Immature natural killer cell (primary cell): ENCODE results near the gene ANKRD27. TPM values are rescaled to one million over a fixed set of nuclear protein-coding genes. Genes with fewer than 3 reads are reported as not detected.
A peak's percentile ranks its signal among the peaks of the same experiment; 100 is the strongest.
"Not testable (repeated sequence)": the region's sequence is repeated elsewhere in the genome, so short reads cannot be mapped to it uniquely, and the experiment has no call there.

ENCODE experiments used
- DNase-seq, 3 donors: peaks; one replicate each; pipeline ENCODE4 v3.0.0; 2022; ENCODE audit warnings: mixed read lengths in 1 of 3
- H3K27ac Mint-ChIP-seq, 6 donors: one replicate each; pipeline ENCODE4 v1.8.0; 2020; ENCODE audit warnings: mixed read lengths in 6 of 6, mild to moderate bottlenecking in 5 of 6, inconsistent platforms in 4 of 6, moderate library complexity in 3 of 6
- H3K27me3 Mint-ChIP-seq, 3 donors: one replicate each; pipeline ENCODE4 v1.8.0; 2020 to 2021; ENCODE audit warnings: low read depth in 3 of 3, mild to moderate bottlenecking in 3 of 3, mixed read lengths in 3 of 3, moderate library complexity in 3 of 3, inconsistent platforms in 1 of 3
- H3K36me3 Mint-ChIP-seq, 3 donors: one replicate each; pipeline ENCODE4 v1.8.0; 2020; ENCODE audit warnings: mixed read lengths in 3 of 3, inconsistent platforms in 2 of 3, mild to moderate bottlenecking in 2 of 3
- H3K4me1 Mint-ChIP-seq, 2 donors: one replicate each; pipeline ENCODE4 v1.8.0; 2020; ENCODE audit warnings: inconsistent platforms in 2 of 2, mild to moderate bottlenecking in 2 of 2, mixed read lengths in 2 of 2, moderate library complexity in 1 of 2
- H3K4me3 Mint-ChIP-seq, 5 donors: one replicate each; pipeline ENCODE4 v1.8.0; 2020; ENCODE audit warnings: mild to moderate bottlenecking in 5 of 5, mixed read lengths in 5 of 5, inconsistent platforms in 3 of 5, moderate library complexity in 3 of 5
- H3K9me3 Mint-ChIP-seq, 6 donors: one replicate each; pipeline ENCODE4 v1.8.0; 2020; ENCODE audit warnings: mild to moderate bottlenecking in 6 of 6, mixed read lengths in 6 of 6, inconsistent platforms in 4 of 6, moderate library complexity in 3 of 6
- polyA plus RNA-seq, 3 donors: library from polyadenylated mRNA; unstranded; fragments of 300-500 nt; fragmentation: Illumina TruSeq; gene quantifications; one replicate each; pipeline ENCODE4 v1.2.3, GENCODE V29; 2021

Gene ANKRD27
- polyA plus RNA-seq, 3 donors from 2014 or later: 10.2 to 22.3 (median 13.2) TPM

GRCh38 chr19:32572700-32573491 lies 102.1 kb downstream of the ANKRD27 start:
- not testable (repeated sequence) for H3K9me3 Mint-ChIP-seq, H3K27me3 Mint-ChIP-seq, H3K36me3 Mint-ChIP-seq
- Mint-ChIP-seq H3K4me3 (peak overlapping the region; percentile 81 to 94 (median 85)), H3K27ac (peak overlapping the region; percentile 56 to 89 (median 78)), H3K4me1 (peaks cover 15 to 21% of the 10 kb centered on the region in 2 donors)
- peak; percentile 28 to 33 (median 30) for DNase-seq

GRCh38 chr19:32571471-32572075 lies 103.4 kb downstream of the ANKRD27 start:
- H3K9me3 Mint-ChIP-seq, H3K36me3 Mint-ChIP-seq, H3K27me3 Mint-ChIP-seq, H3K4me3 Mint-ChIP-seq, DNase-seq, H3K27ac Mint-ChIP-seq: not testable (repeated sequence)
- H3K4me1 Mint-ChIP-seq: peaks cover 15 to 21% of the 10 kb centered on the region in 2 donors

- Mint-ChIP-seq H3K9me3 (no peaks in the 10 kb centered on the region), H3K36me3 (no peaks in the 10 kb centered on the region), H3K27me3 (peaks cover 3 to 4% (median 3%) of the 10 kb centered on the region in 3 donors), H3K27ac (peak overlapping the region in 2 of 6 donors; percentile 23 to 28), H3K4me3 (peak overlapping the region in 3 of 5 donors; percentile 16 to 74 (median 48)), H3K4me1 (peaks cover 15 to 21% of the 10 kb centered on the region in 2 donors)
- peak; percentile 52 to 67 (median 64) for DNase-seq
Measured at GRCh38 chr19:32570081-32570785, 104.7 kb downstream of the ANKRD27 start.

- Mint-ChIP-seq H3K4me3 (no peak overlapping the region), H3K4me1 (peaks cover 5 to 9% of the 10 kb centered on the region in 2 donors), H3K9me3 (no peaks in the 10 kb centered on the region), H3K27me3 (peaks cover 0 to 3% (median 3%) of the 10 kb centered on the region in 3 donors), H3K36me3 (no peaks in the 10 kb centered on the region), H3K27ac (no peak overlapping the region)
- DNase-seq: no peak
Measured at GRCh38 chr19:32567486-32567885, 107.5 kb downstream of the ANKRD27 start.

- Mint-ChIP-seq H3K4me3 (no peak overlapping the region), H3K4me1 (peaks cover 5 to 7% of the 10 kb centered on the region in 2 donors), H3K36me3 (no peaks in the 10 kb centered on the region), H3K9me3 (no peaks in the 10 kb centered on the region), H3K27ac (no peak overlapping the region), H3K27me3 (peaks cover 0 to 3% (median 3%) of the 10 kb centered on the region in 3 donors)
- no peak for DNase-seq
Measured at GRCh38 chr19:32566246-32566830, 108.6 kb downstream of the ANKRD27 start.

GRCh38 chr19:32563761-32564160 lies 111.2 kb downstream of the ANKRD27 start:
- H3K4me1 Mint-ChIP-seq: no peaks in the 10 kb centered on the region
- H3K36me3 Mint-ChIP-seq: no peaks in the 10 kb centered on the region
- peaks cover 0 to 4% (median 2%) of the 10 kb centered on the region in 3 donors for H3K27me3 Mint-ChIP-seq
- H3K9me3 Mint-ChIP-seq: no peaks in the 10 kb centered on the region
- H3K27ac Mint-ChIP-seq: no peak overlapping the region
- H3K4me3 Mint-ChIP-seq: no peak overlapping the region
- DNase-seq: no peak

- Mint-ChIP-seq H3K27ac (no peak overlapping the region), H3K4me3 (no peak overlapping the region), H3K9me3 (no peaks in the 10 kb centered on the region), H3K27me3 (peaks cover 0 to 3% (median 2%) of the 10 kb centered on the region in 3 donors), H3K36me3 (no peaks in the 10 kb centered on the region), H3K4me1 (no peaks in the 10 kb centered on the region)
- no peak for DNase-seq
Measured at GRCh38 chr19:32558607-32559228, 116.3 kb downstream of the ANKRD27 start.

- no peaks in the 10 kb centered on the region for H3K36me3 Mint-ChIP-seq
- H3K27me3 Mint-ChIP-seq: peaks cover 0 to 3% (median 2%) of the 10 kb centered on the region in 3 donors
- H3K27ac Mint-ChIP-seq: no peak overlapping the region
- no peaks in the 10 kb centered on the region for H3K9me3 Mint-ChIP-seq
- H3K4me1 Mint-ChIP-seq: peaks cover 0 to 1% of the 10 kb centered on the region in 2 donors
- no peak overlapping the region for H3K4me3 Mint-ChIP-seq
- no peak for DNase-seq
Measured at GRCh38 chr19:32555786-32556185, 119.2 kb downstream of the ANKRD27 start.

- Mint-ChIP-seq H3K27ac (no peak overlapping the region), H3K36me3 (no peaks in the 10 kb centered on the region), H3K27me3 (peaks cover 0 to 6% (median 3%) of the 10 kb centered on the region in 3 donors), H3K4me3 (no peak overlapping the region), H3K9me3 (peaks cover 0 to 2% (median 0%) of the 10 kb centered on the region in 6 donors), H3K4me1 (peaks cover 0 to 1% of the 10 kb centered on the region in 2 donors)
- no peak for DNase-seq
Measured at GRCh38 chr19:32550666-32551065, 124.3 kb downstream of the ANKRD27 start.

Other genes with a start within 250 kb of the ANKRD27 start
- gene PDCD5, start 94.0 kb downstream of the ANKRD27 start, polyA plus RNA-seq: 100 to 1,000 TPM in 1 of 3 donors, 10 to 100 TPM in 2; 89.1 to 128 (median 93.7) TPM
- under 1 TPM in 2 of 3 donors, not detected in 1; 0.12 to 0.30 TPM for gene RGS9BP, start 668 bp upstream of the ANKRD27 start, polyA plus RNA-seq
- gene NUDT19, start 16.6 kb upstream of the ANKRD27 start, polyA plus RNA-seq: 1 to 10 TPM; 3.3 to 3.6 (median 3.4) TPM
- under 1 TPM in 2 of 3 donors, not detected in 1; 0.36 to 0.39 TPM for gene TDRD12, start 44.6 kb upstream of the ANKRD27 start, polyA plus RNA-seq
- gene SLC7A9, start 194.6 kb upstream of the ANKRD27 start, polyA plus RNA-seq: not detected